GM21526 (cell line): Measurements from ENCODE around the gene CMAS.
A peak's percentile ranks its signal among the peaks of the same experiment; 100 is the strongest.
"Not testable (repeated sequence)": the region's sequence is repeated elsewhere in the genome, so short reads cannot be mapped to it uniquely, and the experiment has no call there.

Experiments used
- ATAC-seq: cut with Tn5 transposase; IDR thresholded peaks from one replicate; pipeline ENCODE4 v1.9.1; 2021; ENCODE audit warnings: moderate library complexity; ENCODE audit not compliant: unreplicated experiment, low FRiP score

Gene CMAS

GRCh38 chr12:22046090-22046967 lies at the start of gene CMAS:
TSS of gene CMAS (plus strand) at chr12:22046218. CDS start at chr12:22046304, 86 bp downstream.
- peak; percentile 87 for ATAC-seq

GRCh38 chr12:21998295-21998694 lies 47.7 kb upstream of the CMAS start:
- ATAC-seq = no peak

GRCh38 chr12:21998782-21999181 lies 47.2 kb upstream of the CMAS start:
- no peak for ATAC-seq

GRCh38 chr12:22002430-22002829 lies 43.6 kb upstream of the CMAS start:
- no peak for ATAC-seq

- ATAC-seq = not testable (repeated sequence)
Observed at GRCh38 chr12:22007794-22008193, 38.2 kb upstream of the CMAS start.

- no peak for ATAC-seq
Observed at GRCh38 chr12:22008196-22008595, 37.8 kb upstream of the CMAS start.

- ATAC-seq = no peak
Observed at GRCh38 chr12:22014041-22014782, 31.8 kb upstream of the CMAS start.

- ATAC-seq = no peak
Observed at GRCh38 chr12:22014783-22015144, 31.3 kb upstream of the CMAS start.

GRCh38 chr12:22016982-22017381 lies 29.0 kb upstream of the CMAS start:
- ATAC-seq = no peak

- ATAC-seq = no peak
Observed at GRCh38 chr12:22018860-22019259, 27.2 kb upstream of the CMAS start.

- ATAC-seq = not testable (repeated sequence)
Observed at GRCh38 chr12:22023489-22023888, 22.5 kb upstream of the CMAS start.

GRCh38 chr12:22029491-22029890 lies 16.5 kb upstream of the CMAS start:
- ATAC-seq = no peak

GRCh38 chr12:22029991-22030390 lies 16.0 kb upstream of the CMAS start:
- no peak for ATAC-seq

- ATAC-seq = no peak
Observed at GRCh38 chr12:22032732-22033131, 13.3 kb upstream of the CMAS start.

- no peak for ATAC-seq
Observed at GRCh38 chr12:22034709-22035506, 11.1 kb upstream of the CMAS start.

GRCh38 chr12:22037947-22038346 lies 8.1 kb upstream of the CMAS start:
- no peak for ATAC-seq

GRCh38 chr12:22038734-22039133 lies 7.3 kb upstream of the CMAS start:
- no peak for ATAC-seq

- ATAC-seq = no peak
Observed at GRCh38 chr12:22039361-22039760, 6.7 kb upstream of the CMAS start.

GRCh38 chr12:22042976-22043669 lies 2.9 kb upstream of the CMAS start:
- no peak for ATAC-seq

GRCh38 chr12:22043943-22044342 lies 2.1 kb upstream of the CMAS start:
- ATAC-seq = no peak
